GM19452 (cell line): ENCODE results near the gene MALL.
"Not testable (repeated sequence)": the region's sequence is repeated elsewhere in the genome, so short reads cannot be mapped to it uniquely, and the experiment has no call there.

ENCODE experiments used
- ATAC-seq: cut with Tn5 transposase; IDR thresholded peaks from one replicate; pipeline ENCODE4 v1.9.1; 2021; ENCODE audit not compliant: unreplicated experiment

Gene MALL

GRCh38 chr2:110099471-110100225, 16.0 kb downstream of the MALL start:
- ATAC-seq: no peak

- ATAC-seq: no peak
Measured at GRCh38 chr2:110099038-110099425, 16.6 kb downstream of the MALL start.

GRCh38 chr2:110097506-110098220, 18.0 kb downstream of the MALL start:
- no peak for ATAC-seq

- ATAC-seq: no peak
Measured at GRCh38 chr2:110095994-110096633, 19.5 kb downstream of the MALL start.

- ATAC-seq: not testable (repeated sequence)
Measured at GRCh38 chr2:110094884-110095534, 20.6 kb downstream of the MALL start.

GRCh38 chr2:110093924-110094323, 21.7 kb downstream of the MALL start:
- not testable (repeated sequence) for ATAC-seq

- not testable (repeated sequence) for ATAC-seq
Measured at GRCh38 chr2:110090164-110090563, 25.5 kb downstream of the MALL start.

- not testable (repeated sequence) for ATAC-seq
Measured at GRCh38 chr2:110083757-110084156, 31.9 kb downstream of the MALL start.

- ATAC-seq: not testable (repeated sequence)
Measured at GRCh38 chr2:110083162-110083561, 32.5 kb downstream of the MALL start.

- not testable (repeated sequence) for ATAC-seq
Measured at GRCh38 chr2:110078104-110078503, 37.5 kb downstream of the MALL start.

GRCh38 chr2:110075896-110076295, 39.7 kb downstream of the MALL start:
- ATAC-seq: not testable (repeated sequence)

GRCh38 chr2:110069869-110070268, 45.8 kb downstream of the MALL start:
- ATAC-seq: not testable (repeated sequence)

- not testable (repeated sequence) for ATAC-seq
Measured at GRCh38 chr2:110068153-110068552, 47.5 kb downstream of the MALL start.

GRCh38 chr2:110062332-110062731, 53.3 kb downstream of the MALL start:
- not testable (repeated sequence) for ATAC-seq

- not testable (repeated sequence) for ATAC-seq
Measured at GRCh38 chr2:110060550-110060949, 55.1 kb downstream of the MALL start.

GRCh38 chr2:110059694-110060358, 55.8 kb downstream of the MALL start:
- not testable (repeated sequence) for ATAC-seq

- not testable (repeated sequence) for ATAC-seq
Measured at GRCh38 chr2:110059009-110059693, 56.5 kb downstream of the MALL start.

GRCh38 chr2:110058034-110058433, 57.6 kb downstream of the MALL start:
- ATAC-seq: not testable (repeated sequence)

GRCh38 chr2:110055819-110056408, 59.7 kb downstream of the MALL start:
- ATAC-seq: not testable (repeated sequence)
